A549 (cell line): ENCODE data around the gene RAVER1. TPM values are rescaled to one million over a fixed set of nuclear protein-coding genes. Genes with fewer than 3 reads are reported as not detected.
"Not testable (repeated sequence)": the region's sequence is repeated elsewhere in the genome, so short reads cannot be mapped to it uniquely, and the experiment has no call there.

ENCODE experiments used
- ATAC-seq, 2 experiments: fragments of 200-7000 bp in 1 of 2; fragments of >200 bp in 1 of 2; cut with Nextera tagmentation in 1 of 2; cut with Tn5 transposase in 1 of 2; 3 replicates each; pipeline versions ENCODE4 v1.8.0 to v1.9.1; 2018 to 2020; ENCODE audit warnings: mild to moderate bottlenecking in 1 of 2, moderate library complexity in 1 of 2
- CTCF ChIA-PET: fragments of 300-600 bp; sonication (Branson Sonifier 250); formaldehyde crosslinking; extraction: SDS; loops from one replicate; lab custom pipeline; 2021; ENCODE audit warnings: antibody characterized with exemption, inconsistent platforms; lab: Yijun Ruan, JAX
- POLR2A ChIA-PET: fragments of 350-600 bp; formaldehyde crosslinking; extraction: SDS; loops from one replicate; lab custom pipeline; 2021; ENCODE audit warnings: antibody characterized with exemption, inconsistent platforms; lab: Yijun Ruan, JAX
- DNase-seq, 2 experiments: peaks; one replicate each; pipeline versions ENCODE4 v3.0.0 to v3.0.0-alpha.2; 2011 to 2016; ENCODE audit warnings: low read depth in 1 of 2, low spot score in 1 of 2
- FAIRE-seq: peaks from 2 replicates; lab custom pipeline; 2011; peaks lifted over from hg19 to GRCh38; lab: Jason Lieb, UNC
- H3K27ac ChIP-seq, 2 experiments: fragments of >200 bp; sonication (Bioruptor Twin); formaldehyde crosslinking; 3 replicates each; pipeline ENCODE4 v1.5.1; 2016 to 2017
- H3K4me1 ChIP-seq: fragments of >200 bp; sonication (Bioruptor Twin); formaldehyde crosslinking; 3 replicates; pipeline ENCODE4 v1.6.1; 2016
- H3K4me2 ChIP-seq: fragments of >200 bp; sonication (Bioruptor Twin); formaldehyde crosslinking; 3 replicates; pipeline ENCODE4 v1.6.1; 2016
- H3K4me3 ChIP-seq: fragments of >200 bp; sonication (Bioruptor Twin); formaldehyde crosslinking; 3 replicates; pipeline ENCODE4 v1.5.1; 2016
- H3K9me3 ChIP-seq: fragments of >200 bp; sonication (Bioruptor Twin); formaldehyde crosslinking; 3 replicates; pipeline ENCODE4 v1.6.1; 2016
- BCL3 ChIP-seq: fragments of >200 bp; sonication (Bioruptor Twin); formaldehyde crosslinking; IDR thresholded peaks from 3 replicates; pipeline ENCODE4 v1.6.1; 2016
- CHD2 ChIP-seq: fragments of 150-350 bp; IDR thresholded peaks from 2 replicates; pipeline ENCODE4 v1.6.1; 2014; ENCODE audit warnings: low read length; ENCODE audit not compliant: partially characterized antibody
- ESRRA ChIP-seq: fragments of 150-350 bp; IDR thresholded peaks from 2 replicates; pipeline ENCODE4 v1.6.1; 2014; ENCODE audit warnings: mild to moderate bottlenecking, low read length, borderline replicate concordance
- FOSL2 ChIP-seq, 2 experiments: fragments of 450-650 bp in 1 of 2; fragments of >200 bp in 1 of 2; sonication (Bioruptor Twin) in 1 of 2; formaldehyde crosslinking; IDR thresholded peaks; 2 replicates each; pipeline versions ENCODE4 v1.5.0 to v1.6.1; 2016 to 2020; ENCODE audit warnings: mild to moderate bottlenecking in 1 of 2, moderate library complexity in 1 of 2
- GATA3 ChIP-seq: IDR thresholded peaks from 2 replicates; pipeline ENCODE4 v1.6.1; 2012; ENCODE audit warnings: borderline replicate concordance
- HDAC2 ChIP-seq: fragments of 200-600 bp; sonication (generic); IDR thresholded peaks from 2 replicates; pipeline ENCODE4 v1.6.1; 2016
- HMGXB4 ChIP-seq: fragments of 250-450 bp; sonication (Bioruptor Pico); IDR thresholded peaks from 2 replicates; pipeline ENCODE4 v1.5.0; 2021; ENCODE audit warnings: mild to moderate bottlenecking, moderate library complexity, borderline replicate concordance
- JUN ChIP-seq, 2 experiments: fragments of >200 bp; sonication (Bioruptor Twin); formaldehyde crosslinking; IDR thresholded peaks; 2 replicates in 1 of 2; 3 replicates in 1 of 2; pipeline ENCODE4 v1.6.1; 2016 to 2017
- KDM5A ChIP-seq: fragments of 200-600 bp; sonication (generic); IDR thresholded peaks from 2 replicates; pipeline ENCODE4 v1.6.1; 2016; ENCODE audit warnings: antibody characterized with exemption, mild to moderate bottlenecking
- MYC ChIP-seq: IDR thresholded peaks from 2 replicates; pipeline ENCODE4 v1.6.1; 2012; ENCODE audit warnings: mild to moderate bottlenecking, inconsistent platforms, low read length, improper control_type of control experiment, borderline replicate concordance
- NFE2L2 ChIP-seq: fragments of 150-350 bp; conservative IDR thresholded peaks from 2 replicates; pipeline ENCODE4 v1.6.1; 2014; ENCODE audit warnings: low read length
- PHF8 ChIP-seq: fragments of 200-600 bp; sonication (generic); IDR thresholded peaks from 2 replicates; pipeline ENCODE4 v1.6.1; 2016; ENCODE audit warnings: low read depth, mild to moderate bottlenecking, antibody characterized with exemption, moderate library complexity, borderline replicate concordance
- POLR2A ChIP-seq: IDR thresholded peaks from 2 replicates; pipeline ENCODE4 v1.6.1; 2012; ENCODE audit warnings: mild to moderate bottlenecking, low read length
- TP53 ChIP-seq: fragments of 250-450 bp; sonication (Bioruptor Pico); IDR thresholded peaks from 2 replicates; pipeline ENCODE4 v1.5.0; 2021; ENCODE audit warnings: mild to moderate bottlenecking, moderate library complexity
- WGBS: methylation state at CpG from one replicate; pipeline ENCODE4 v1.1.6; 2017; ENCODE audit errors: missing lambda C conversion rate; 5-methylcytosine and 5-hydroxymethylcytosine counted together
- polyA minus RNA-seq: library from RNA; depleted of rRNA, polyadenylated mRNA; stranded (reverse); fragments of >200 nt; gene quantifications from 2 replicates; pipeline ENCODE4 v1.2.3, GENCODE V29; 2011; rRNA and poly(A)+ RNA removed
- polyA plus RNA-seq, 4 experiments: library from polyadenylated mRNA; depleted of rRNA in 3 of 4; stranded (reverse); fragments of >200 nt; fragmentation: RNase III in 1 of 4; extraction: RNeasy Plus Mini Kit Qiagen cat#74134 plus additional on column Dnase treatment in 1 of 4; gene quantifications; 2 replicates in 3 of 4; 3 replicates in 1 of 4; pipeline ENCODE4 v1.2.3, GENCODE V29; 2011 to 2017
- TF ChIP-seq, protein P1 (sequence below): IDR thresholded peaks from 2 replicates; pipeline ENCODE4 v1.6.1; 2012; ENCODE audit warnings: low read depth, borderline replicate concordance
- TF ChIP-seq, protein P2 (sequence below): IDR thresholded peaks from 2 replicates; pipeline ENCODE4 v1.6.1; 2012
- TF ChIP-seq, protein P3 (sequence below): fragments of >200 bp; sonication (Bioruptor Twin); formaldehyde crosslinking; IDR thresholded peaks from 3 replicates; pipeline ENCODE4 v1.5.1; 2016
- TF ChIP-seq, protein P4 (sequence below): fragments of 150-350 bp; IDR thresholded peaks from 2 replicates; pipeline ENCODE4 v1.6.1; 2014; ENCODE audit warnings: low read depth, mild to moderate bottlenecking, low read length

Gene RAVER1, protein sequence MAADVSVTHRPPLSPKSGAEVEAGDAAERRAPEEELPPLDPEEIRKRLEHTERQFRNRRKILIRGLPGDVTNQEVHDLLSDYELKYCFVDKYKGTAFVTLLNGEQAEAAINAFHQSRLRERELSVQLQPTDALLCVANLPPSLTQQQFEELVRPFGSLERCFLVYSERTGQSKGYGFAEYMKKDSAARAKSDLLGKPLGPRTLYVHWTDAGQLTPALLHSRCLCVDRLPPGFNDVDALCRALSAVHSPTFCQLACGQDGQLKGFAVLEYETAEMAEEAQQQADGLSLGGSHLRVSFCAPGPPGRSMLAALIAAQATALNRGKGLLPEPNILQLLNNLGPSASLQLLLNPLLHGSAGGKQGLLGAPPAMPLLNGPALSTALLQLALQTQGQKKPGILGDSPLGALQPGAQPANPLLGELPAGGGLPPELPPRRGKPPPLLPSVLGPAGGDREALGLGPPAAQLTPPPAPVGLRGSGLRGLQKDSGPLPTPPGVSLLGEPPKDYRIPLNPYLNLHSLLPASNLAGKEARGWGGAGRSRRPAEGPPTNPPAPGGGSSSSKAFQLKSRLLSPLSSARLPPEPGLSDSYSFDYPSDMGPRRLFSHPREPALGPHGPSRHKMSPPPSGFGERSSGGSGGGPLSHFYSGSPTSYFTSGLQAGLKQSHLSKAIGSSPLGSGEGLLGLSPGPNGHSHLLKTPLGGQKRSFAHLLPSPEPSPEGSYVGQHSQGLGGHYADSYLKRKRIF
- polyA plus RNA-seq (2011; rRNA removed) (1.8 and 3.0 TPM in 2 replicates), polyA plus RNA-seq (2017; fragmentation: RNase III; extraction: RNeasy Plus Mini Kit Qiagen cat#74134 plus additional on column Dnase treatment) (20.4 to 22.1 TPM (median 21.4 TPM) in 3 replicates), polyA minus RNA-seq (2.4 and 3.4 TPM in 2 replicates)
- 12.5 and 20.2 TPM in 2 replicates for polyA plus RNA-seq (2012; cell fraction: cytosol; rRNA removed)
- polyA plus RNA-seq (2012; cell fraction: nucleus; rRNA removed): 26.1 and 45.9 TPM in 2 replicates

DNA sequence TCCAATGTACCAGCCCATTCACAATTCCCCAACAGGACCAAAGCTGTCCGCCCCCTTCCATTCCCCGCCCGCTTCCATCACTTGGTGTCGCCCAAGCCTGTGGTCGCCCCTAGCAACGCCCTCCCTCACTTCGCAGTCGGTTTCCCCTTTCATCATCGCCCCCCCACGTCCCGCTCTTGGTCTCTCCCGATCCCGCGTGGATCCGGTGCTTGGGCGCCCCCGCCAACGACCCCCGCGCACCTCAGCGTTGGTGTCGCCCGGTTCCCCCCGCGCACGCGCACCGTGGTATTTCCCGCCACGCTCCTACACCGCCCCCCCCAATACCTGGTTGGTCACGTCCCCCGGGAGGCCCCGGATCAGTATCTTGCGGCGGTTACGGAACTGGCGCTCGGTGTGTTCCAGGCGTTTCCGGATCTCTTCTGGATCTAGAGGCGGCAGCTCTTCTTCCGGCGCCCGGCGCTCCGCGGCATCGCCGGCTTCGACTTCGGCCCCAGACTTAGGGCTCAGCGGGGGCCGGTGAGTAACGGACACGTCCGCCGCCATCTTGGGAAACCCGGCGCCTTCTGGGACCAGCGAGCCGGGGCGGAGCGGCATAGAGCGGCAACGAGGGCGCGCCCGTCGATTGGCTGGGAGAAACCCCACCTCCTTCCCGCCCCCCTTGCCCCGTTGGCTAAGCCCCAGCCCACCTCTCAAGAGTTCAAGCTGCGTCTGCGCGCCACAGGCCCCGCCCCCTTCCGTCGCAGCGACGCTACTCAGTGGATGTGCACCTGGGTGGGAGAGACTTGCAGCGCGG, at the start of gene RAVER1:
RAVER1 (minus strand) TSS at position 565 of the 793 bp plus-strand sequence; CDS start at position 543, 22 bp downstream.
- TF ChIP-seq BCL3: peak; percentile 83; the same call in 2 of the 3 replicates
- peak; percentile 70 for TF ChIP-seq POLR2A
- TF ChIP-seq HMGXB4 (CRISPR knock-in tag): no peak
- TF ChIP-seq, protein P1, sequence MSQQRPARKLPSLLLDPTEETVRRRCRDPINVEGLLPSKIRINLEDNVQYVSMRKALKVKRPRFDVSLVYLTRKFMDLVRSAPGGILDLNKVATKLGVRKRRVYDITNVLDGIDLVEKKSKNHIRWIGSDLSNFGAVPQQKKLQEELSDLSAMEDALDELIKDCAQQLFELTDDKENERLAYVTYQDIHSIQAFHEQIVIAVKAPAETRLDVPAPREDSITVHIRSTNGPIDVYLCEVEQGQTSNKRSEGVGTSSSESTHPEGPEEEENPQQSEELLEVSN: no peak; the same call in 1 of the 2 replicates
- no peak for TF ChIP-seq ESRRA
- TF ChIP-seq HDAC2: no peak
- TF ChIP-seq PHF8: peak; percentile 81; the same call in 1 of the 2 replicates
- TF ChIP-seq, protein P2, sequence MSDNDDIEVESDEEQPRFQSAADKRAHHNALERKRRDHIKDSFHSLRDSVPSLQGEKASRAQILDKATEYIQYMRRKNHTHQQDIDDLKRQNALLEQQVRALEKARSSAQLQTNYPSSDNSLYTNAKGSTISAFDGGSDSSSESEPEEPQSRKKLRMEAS: peak; percentile 74
- TF ChIP-seq TP53 (CRISPR knock-in tag): no peak
- TF ChIP-seq FOSL2 (IDR thresholded peaks at IDR 0.05): no peak
- peak; percentile 33; the same call in 1 of the 2 replicates for TF ChIP-seq FOSL2 (CRISPR knock-in tag; IDR thresholded peaks at IDR 0.05)
- TF ChIP-seq MYC: peak; percentile 15; the same call in 1 of the 2 replicates
- peak in 1 of 2 experiments; percentile 76; a peak in 3 of 5 replicates for TF ChIP-seq JUN (IDR thresholded peaks at IDR 0.05)
- TF ChIP-seq NFE2L2: no peak
- TF ChIP-seq GATA3: peak; percentile 74
- no peak for TF ChIP-seq CHD2
- TF ChIP-seq KDM5A: peak; percentile 68
- TF ChIP-seq, protein P3, sequence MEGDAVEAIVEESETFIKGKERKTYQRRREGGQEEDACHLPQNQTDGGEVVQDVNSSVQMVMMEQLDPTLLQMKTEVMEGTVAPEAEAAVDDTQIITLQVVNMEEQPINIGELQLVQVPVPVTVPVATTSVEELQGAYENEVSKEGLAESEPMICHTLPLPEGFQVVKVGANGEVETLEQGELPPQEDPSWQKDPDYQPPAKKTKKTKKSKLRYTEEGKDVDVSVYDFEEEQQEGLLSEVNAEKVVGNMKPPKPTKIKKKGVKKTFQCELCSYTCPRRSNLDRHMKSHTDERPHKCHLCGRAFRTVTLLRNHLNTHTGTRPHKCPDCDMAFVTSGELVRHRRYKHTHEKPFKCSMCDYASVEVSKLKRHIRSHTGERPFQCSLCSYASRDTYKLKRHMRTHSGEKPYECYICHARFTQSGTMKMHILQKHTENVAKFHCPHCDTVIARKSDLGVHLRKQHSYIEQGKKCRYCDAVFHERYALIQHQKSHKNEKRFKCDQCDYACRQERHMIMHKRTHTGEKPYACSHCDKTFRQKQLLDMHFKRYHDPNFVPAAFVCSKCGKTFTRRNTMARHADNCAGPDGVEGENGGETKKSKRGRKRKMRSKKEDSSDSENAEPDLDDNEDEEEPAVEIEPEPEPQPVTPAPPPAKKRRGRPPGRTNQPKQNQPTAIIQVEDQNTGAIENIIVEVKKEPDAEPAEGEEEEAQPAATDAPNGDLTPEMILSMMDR: no peak
- TF ChIP-seq, protein P4, sequence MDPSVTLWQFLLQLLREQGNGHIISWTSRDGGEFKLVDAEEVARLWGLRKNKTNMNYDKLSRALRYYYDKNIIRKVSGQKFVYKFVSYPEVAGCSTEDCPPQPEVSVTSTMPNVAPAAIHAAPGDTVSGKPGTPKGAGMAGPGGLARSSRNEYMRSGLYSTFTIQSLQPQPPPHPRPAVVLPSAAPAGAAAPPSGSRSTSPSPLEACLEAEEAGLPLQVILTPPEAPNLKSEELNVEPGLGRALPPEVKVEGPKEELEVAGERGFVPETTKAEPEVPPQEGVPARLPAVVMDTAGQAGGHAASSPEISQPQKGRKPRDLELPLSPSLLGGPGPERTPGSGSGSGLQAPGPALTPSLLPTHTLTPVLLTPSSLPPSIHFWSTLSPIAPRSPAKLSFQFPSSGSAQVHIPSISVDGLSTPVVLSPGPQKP: no peak
- TF ChIP-seq, all 56 proteins: peak for 9
- Histone ChIP-seq H3K9me3 (no peaks in the 10 kb centered on the region), H3K4me3 (peak within 1 kb of the TSS; percentile 76), H3K4me2 (peak within 1 kb of the TSS; percentile 100), H3K4me1 (peaks cover 11% of the 10 kb centered on the region; the same call in 1 of the 3 replicates), H3K27ac (peak within 1 kb of the TSS; percentile 81 to 97)
- ATAC-seq (peak; percentile 77 to 88), DNase-seq (peak; percentile 88 to 97), FAIRE-seq (no peak)
- 4% methylated on average over 4 of the region's 82 CpGs for WGBS
- ChIA-PET POLR2A (interaction anchor here (0.6 to 2.5 kb wide), 11 partner anchors 10 to 64 kb away, joined by 3 to 12 read pairs (median 4); partner anchors contain the start of genes ICAM5 and TYK2), CTCF (interaction anchor here (0.8 to 2.0 kb wide), 5 partner anchors 9 to 83 kb away, joined by 3 to 9 read pairs (median 3); partner anchors contain the start of gene ICAM1)

GRCh38 chr19:10383223-10383499, 49.8 kb upstream of the RAVER1 start:
- CTCF ChIA-PET: interaction anchor here (0.6 to 6.1 kb wide), 7 partner anchors 9 to 342 kb away, joined by 3 to 31 read pairs (median 4); partner anchors contain the start of gene ICAM1
- H3K4me2 ChIP-seq, DNase-seq, H3K4me1 ChIP-seq, FAIRE-seq, POLR2A ChIA-PET, H3K27ac ChIP-seq, ATAC-seq, H3K9me3 ChIP-seq, H3K4me3 ChIP-seq: not testable (repeated sequence)
- 91% methylated on average over 8 of the region's 8 CpGs for WGBS
